ENCODE data around the gene ATP10A.
"Not testable (repeated sequence)": the region's sequence is repeated elsewhere in the genome, so short reads cannot be mapped to it uniquely, and the experiment has no call there.

ATP10A gene

GRCh38 chr15:25858952-25859760, 4.0 kb downstream of the ATP10A start:
- no peak for FAIRE-seq

- FAIRE-seq: not testable (repeated sequence)
Measured at GRCh38 chr15:25856059-25856458, 7.1 kb downstream of the ATP10A start.

DNA sequence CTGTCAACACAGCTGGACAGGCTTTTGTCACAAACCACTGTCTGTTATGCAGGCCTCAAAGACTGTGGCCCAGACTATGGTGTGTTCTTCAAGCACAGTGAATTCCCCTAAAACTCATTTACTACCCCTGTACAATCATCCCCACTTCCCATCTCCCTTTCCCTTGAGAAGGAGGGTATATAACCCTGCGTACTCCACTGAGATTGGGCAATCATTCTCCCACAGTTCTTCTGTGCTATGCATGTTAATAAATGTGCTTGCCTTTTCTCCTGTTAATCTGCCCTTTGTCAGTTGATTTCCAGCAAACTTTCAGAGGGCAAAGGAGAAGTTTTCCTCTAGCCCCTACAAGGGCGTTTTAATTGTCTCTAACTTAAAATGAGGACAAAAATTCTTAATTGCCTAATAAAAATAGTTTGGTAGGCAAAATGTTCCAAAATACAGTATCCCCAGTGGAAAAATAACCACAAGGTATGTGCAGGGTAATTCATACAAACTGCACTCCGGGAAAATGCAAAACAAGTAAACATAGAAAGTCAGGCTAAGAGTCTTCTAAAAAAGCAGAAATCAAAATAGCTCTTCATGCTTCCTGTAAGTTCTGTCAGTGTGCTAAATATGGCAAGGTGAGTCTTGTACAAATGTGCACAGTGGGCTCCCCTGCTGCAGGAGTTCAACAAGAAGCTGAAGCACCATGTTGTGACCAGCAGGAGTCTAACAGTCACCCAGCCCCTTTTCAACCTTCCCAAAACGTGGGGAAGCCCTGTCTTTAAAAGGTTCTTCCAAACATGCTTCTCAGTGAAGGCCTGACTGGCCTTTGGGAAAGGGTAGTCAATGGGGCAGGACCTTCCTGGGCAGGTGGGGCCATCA, 10.2 kb downstream of the ATP10A start:
- FAIRE-seq: no peak

GRCh38 chr15:25852027-25852426, 11.1 kb downstream of the ATP10A start:
- no peak for FAIRE-seq

GRCh38 chr15:25850154-25851111, 12.7 kb downstream of the ATP10A start:
- no peak for FAIRE-seq

GRCh38 chr15:25849157-25849921, 13.8 kb downstream of the ATP10A start:
- no peak for FAIRE-seq

DNA sequence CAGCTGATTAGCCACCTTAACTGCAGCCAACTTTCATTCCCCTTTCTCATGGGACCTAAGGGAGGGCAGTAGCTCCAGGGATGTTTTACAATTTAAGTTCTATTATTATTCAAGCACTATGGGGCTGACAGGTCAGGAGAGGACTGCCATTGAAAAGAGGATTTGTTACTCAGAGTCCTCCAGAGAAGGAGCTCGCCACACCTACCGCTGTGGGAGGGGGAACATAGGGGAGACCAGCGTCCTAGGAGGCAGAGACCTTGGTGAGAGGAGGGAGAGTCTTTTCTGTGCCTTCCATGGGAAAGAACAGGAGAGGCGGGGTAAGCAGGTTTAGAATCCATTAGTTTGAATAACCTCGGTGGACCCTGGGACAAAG, 14.4 kb downstream of the ATP10A start:
- FAIRE-seq: no peak

- no peak for FAIRE-seq
Measured at GRCh38 chr15:25848325-25848724, 14.8 kb downstream of the ATP10A start.

DNA sequence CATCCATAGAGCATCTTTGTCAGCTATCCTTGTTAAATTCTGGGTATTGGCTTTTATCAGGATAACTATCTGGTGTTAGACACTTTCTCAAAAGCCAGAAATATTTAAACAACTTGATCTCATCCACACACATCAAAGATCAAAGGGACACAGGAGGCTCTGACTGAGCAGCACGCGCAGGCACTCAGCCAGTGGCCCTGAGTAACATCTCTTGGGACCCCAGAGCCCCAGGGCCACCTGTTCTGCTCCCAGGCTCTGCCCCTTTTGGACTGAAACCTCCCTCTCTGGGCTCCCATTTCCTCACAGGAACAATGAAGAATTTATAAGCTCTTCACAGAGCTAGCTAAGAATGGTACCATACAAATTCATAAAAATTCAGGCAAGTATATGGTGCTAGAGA, 16.1 kb downstream of the ATP10A start:
- FAIRE-seq: no peak

DNA sequence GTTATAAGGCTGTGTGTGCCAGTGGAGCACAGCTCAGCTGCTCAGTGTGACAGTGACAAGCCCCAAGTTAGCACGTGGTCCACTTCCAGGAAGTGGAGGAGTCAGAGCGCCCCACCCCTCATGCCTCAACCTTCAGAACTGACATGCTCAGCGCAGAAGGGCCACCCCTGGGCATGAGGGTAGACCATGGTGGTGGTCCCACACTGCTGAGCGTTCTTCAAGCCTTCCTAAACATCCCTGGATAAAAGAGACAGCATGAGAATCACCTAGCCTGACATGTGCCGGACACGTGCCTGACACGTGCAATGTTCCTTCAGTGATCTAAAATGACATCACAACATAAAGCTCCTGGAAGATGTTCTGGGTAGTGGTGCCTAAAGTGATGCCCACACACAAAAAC, 16.8 kb downstream of the ATP10A start:
- FAIRE-seq: no peak

DNA sequence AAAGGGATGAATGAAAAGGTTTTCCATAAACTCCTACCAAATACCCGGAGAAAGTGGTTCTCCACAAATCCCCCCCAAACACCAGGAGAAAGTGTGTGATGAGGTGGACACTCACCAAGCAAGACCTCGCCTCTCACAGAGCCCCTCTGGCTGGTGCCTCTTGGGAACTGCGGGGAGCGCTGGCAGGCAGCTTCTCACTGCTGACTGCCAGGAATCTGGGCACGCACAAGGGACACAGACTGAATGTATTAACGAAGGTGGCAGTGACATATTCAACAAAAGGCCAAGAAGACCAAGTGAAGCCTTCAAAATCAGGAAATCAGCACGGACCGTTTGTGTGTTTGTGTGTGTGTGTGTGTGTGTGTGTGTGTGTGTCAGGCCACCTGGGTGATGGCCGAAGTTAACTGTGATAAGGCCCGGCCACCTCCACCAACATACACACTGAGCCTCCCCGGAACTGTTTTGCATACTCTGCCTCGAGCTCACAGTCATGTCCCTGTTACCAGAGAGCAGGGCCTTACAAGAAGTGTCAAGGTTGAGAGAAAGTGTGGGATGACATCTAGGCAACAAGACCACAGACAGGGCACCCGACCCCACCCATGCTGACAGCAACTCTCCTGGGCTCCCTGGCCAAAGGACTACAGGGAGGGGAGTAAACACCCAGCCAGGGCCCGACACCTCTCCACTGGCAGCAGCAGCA, 18.0 kb downstream of the ATP10A start:
- FAIRE-seq: no peak

- no peak for FAIRE-seq
Measured at GRCh38 chr15:25844542-25844941, 18.6 kb downstream of the ATP10A start.

GRCh38 chr15:25844076-25844475, 19.1 kb downstream of the ATP10A start:
- no peak for FAIRE-seq

DNA sequence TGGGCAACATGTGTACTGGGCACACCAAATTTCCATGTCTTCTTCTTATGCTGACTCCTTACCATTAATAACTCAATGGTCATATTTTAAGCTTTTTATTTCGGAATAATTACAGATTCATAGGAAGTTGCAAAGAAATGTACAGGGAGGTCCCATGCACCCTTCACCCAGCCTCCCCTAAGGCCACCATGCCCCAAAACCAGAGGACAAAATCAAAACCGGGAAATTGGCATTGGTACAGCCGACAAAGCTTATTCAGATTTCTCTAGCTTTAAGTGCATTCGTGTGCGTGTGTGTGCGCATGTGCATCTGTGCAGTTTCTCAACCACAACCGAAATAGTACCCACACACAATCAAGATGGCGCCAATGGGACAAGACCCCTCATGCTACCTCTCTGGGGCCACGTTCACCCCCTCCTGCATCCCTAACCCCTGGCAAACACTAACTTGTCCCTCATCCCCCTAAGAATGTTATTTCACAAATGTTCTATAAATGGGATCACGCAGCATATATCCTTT, 23.4 kb downstream of the ATP10A start:
- no peak for FAIRE-seq

DNA sequence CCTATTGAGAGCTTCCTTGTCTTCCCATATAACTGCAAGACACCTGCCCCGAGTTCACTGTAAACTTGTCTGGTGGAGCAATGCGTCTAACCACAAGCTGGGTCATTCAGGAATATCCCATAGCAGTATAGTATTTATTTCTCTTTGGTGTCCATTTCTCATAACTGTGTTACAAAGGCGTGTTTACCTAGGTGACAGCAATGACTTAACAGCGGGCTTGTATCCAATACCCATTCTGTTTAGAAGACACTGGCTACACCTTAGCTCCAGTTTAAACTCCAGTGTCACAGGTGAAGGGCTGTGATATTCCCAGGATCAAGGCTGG, 24.3 kb downstream of the ATP10A start:
- no peak for FAIRE-seq

- FAIRE-seq: no peak
Measured at GRCh38 chr15:25838191-25838870, 24.8 kb downstream of the ATP10A start.

GRCh38 chr15:25832158-25832557, 31.0 kb downstream of the ATP10A start:
- FAIRE-seq: no peak

DNA sequence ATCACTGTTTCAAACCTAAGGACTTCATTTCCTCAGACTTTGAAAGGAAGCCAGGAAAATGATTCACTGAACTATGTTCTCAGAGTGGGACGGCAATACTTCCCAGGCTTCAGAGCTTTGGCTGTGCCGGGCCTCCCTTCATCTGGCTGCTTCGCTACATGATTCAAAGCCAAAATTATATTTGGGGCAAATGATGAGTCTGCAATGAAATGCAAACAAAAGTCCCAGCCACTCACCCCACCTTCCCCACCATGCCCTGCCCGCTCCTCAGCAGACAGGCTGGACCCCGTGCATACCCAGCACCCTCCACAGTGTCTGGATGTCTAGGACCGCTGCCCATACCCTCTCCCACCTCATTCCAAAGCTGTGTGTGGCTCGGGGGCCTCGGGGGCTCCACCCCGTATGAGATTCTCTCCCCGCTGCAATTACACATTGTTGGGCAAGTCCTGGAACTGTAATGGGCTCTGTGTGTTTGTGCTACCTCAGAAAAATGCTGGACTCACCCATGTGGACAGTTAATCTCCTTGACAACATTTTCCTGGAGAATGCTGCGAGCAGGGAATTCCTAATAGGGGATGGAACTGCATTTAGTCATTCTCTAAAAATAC, 32.2 kb downstream of the ATP10A start:
- no peak for FAIRE-seq

DNA sequence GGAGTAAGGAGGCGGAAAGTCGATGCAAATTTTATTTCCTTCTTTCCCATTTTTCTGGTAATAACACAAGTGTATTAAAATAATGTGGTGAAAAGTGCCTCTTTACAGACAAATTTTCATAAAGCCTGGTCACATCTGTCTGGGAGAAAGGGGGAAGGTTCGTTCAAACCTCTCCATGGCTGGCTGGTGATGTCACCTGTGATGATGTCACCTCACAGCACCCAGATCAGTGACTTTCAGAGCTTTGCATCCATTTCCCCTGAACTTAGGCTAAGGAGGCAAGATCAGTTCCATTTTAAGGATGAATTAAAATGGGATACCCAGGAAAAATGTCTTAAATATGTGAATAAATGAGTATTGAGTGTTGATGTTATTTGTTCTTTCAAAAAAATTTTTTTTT, 34.1 kb downstream of the ATP10A start:
- FAIRE-seq: no peak

GRCh38 chr15:25825207-25825606, 37.9 kb downstream of the ATP10A start:
- FAIRE-seq: no peak
